ENCODE data around the gene HES3. TPM values are rescaled to one million over a fixed set of nuclear protein-coding genes. Genes with fewer than 3 reads are reported as not detected.

The HES3 gene
- not detected in 3 replicates for total RNA-seq

- Mint-ChIP-seq H3K4me3 (no peak within 1 kb of the TSS), H3K4me1 (peaks cover 11% of the 10 kb centered on the region), H3K27ac (no peak within 1 kb of the TSS), H3K36me3 (no peaks in the 10 kb centered on the region), H3K9me3 (no peaks in the 10 kb centered on the region), H3K27me3 (ENCODE audit: low read depth) (peaks cover 91% of the 10 kb centered on the region)
- no peak for TF ChIP-seq CTCF (IDR thresholded peaks at IDR 0.05; ENCODE audit: unreplicated experiment)
- no peak for DNase-seq (ENCODE audit: low spot score in 2 of 2, unreplicated experiment in 2 of 2)
Observed at GRCh38 chr1:6243993-6244392, at the start of gene HES3. TSS of gene HES3 (plus strand) at chr1:6244179. CDS start at chr1:6244366, 187 bp downstream.

GRCh38 chr1:6197746-6198427 lies 46.1 kb upstream of the HES3 start:
- Mint-ChIP-seq H3K36me3 (peaks cover 18% of the 10 kb centered on the region), H3K4me3 (peak overlapping the region; percentile 83), H3K4me1 (peaks cover 31% of the 10 kb centered on the region), H3K27me3 (ENCODE audit: low read depth) (no peaks in the 10 kb centered on the region), H3K27ac (peak overlapping the region; percentile 90), H3K9me3 (no peaks in the 10 kb centered on the region)
- no peak for TF ChIP-seq CTCF (IDR thresholded peaks at IDR 0.05; ENCODE audit: unreplicated experiment)
- DNase-seq (ENCODE audit: low spot score in 2 of 2, unreplicated experiment in 2 of 2), result no peak

- H3K9me3 Mint-ChIP-seq, result no peaks in the 10 kb centered on the region
- H3K4me1 Mint-ChIP-seq, result peaks cover 31% of the 10 kb centered on the region
- no peaks in the 10 kb centered on the region for H3K27me3 Mint-ChIP-seq (ENCODE audit: low read depth)
- H3K4me3 Mint-ChIP-seq, result peak overlapping the region; percentile 83
- H3K27ac Mint-ChIP-seq, result peak overlapping the region; percentile 90
- no peak for DNase-seq (ENCODE audit: low spot score in 2 of 2, unreplicated experiment in 2 of 2)
- TF ChIP-seq CTCF (IDR thresholded peaks at IDR 0.05; ENCODE audit: unreplicated experiment), result no peak
- H3K36me3 Mint-ChIP-seq, result peaks cover 16% of the 10 kb centered on the region
Observed at GRCh38 chr1:6198646-6199297, 45.2 kb upstream of the HES3 start.

- Mint-ChIP-seq H3K4me1 (peaks cover 31% of the 10 kb centered on the region), H3K27ac (peak within 1 kb of the TSS; percentile 90), H3K4me3 (peak within 1 kb of the TSS; percentile 83)
Observed at GRCh38 chr1:6199298-6200187, 44.4 kb upstream of the HES3 start, which contains the start of gene RPL22. TSS of gene RPL22 (minus strand) at chr1:6199595. CDS start at chr1:6199573, 22 bp downstream.

More at GRCh38 chr1:6199298-6200187, 44.4 kb upstream of the HES3 start, which contains the start of gene RPL22:
- DNase-seq (ENCODE audit: low spot score in 2 of 2, unreplicated experiment in 2 of 2), result peak; percentile 88 to 94
- Mint-ChIP-seq H3K27me3 (ENCODE audit: low read depth) (no peaks in the 10 kb centered on the region), H3K9me3 (no peaks in the 10 kb centered on the region), H3K36me3 (peaks cover 12% of the 10 kb centered on the region)
- no peak for TF ChIP-seq CTCF (IDR thresholded peaks at IDR 0.05; ENCODE audit: unreplicated experiment)

Measured in mesothelial cell of epicardium (in vitro differentiated cells).